HCT116 (cell line): ENCODE data around the gene ACP2. TPM values are rescaled to one million over a fixed set of nuclear protein-coding genes. Genes with fewer than 3 reads are reported as not detected.

Experiments
- ATAC-seq: fragments of 200-7000 bp; cut with Tn5 transposase; 2 replicates; pipeline ENCODE4 v1.9.1; 2020; ENCODE audit warnings: mild to moderate bottlenecking, moderate library complexity
- BruUV-seq: library from RNA; stranded (reverse); fragments of 400-500 nt; replicated peaks from 2 replicates; lab custom pipeline; 2021; lab: Mats Ljungman, UMichigan
- CTCF ChIA-PET: fragments of 300-600 bp; sonication (Branson Sonifier 250); formaldehyde crosslinking; loops from one replicate; lab custom pipeline; 2021; ENCODE audit warnings: antibody characterized with exemption; lab: Charles Lee
- POLR2A ChIA-PET: fragments of 300-600, 350-600 bp; sonication (Branson Sonifier 250); formaldehyde crosslinking; loops from one replicate; lab custom pipeline; 2021; ENCODE audit warnings: antibody characterized with exemption; lab: Charles Lee
- RAD21 ChIA-PET, 2 experiments: fragments of 300-600 bp; sonication (Branson Sonifier 250); formaldehyde crosslinking; loops; one replicate each; lab custom pipeline; 2023; ENCODE audit warnings: low total read pairs in 2 of 2; ENCODE audit not compliant: uncharacterized antibody in 2 of 2, unreplicated experiment in 2 of 2, low non-redundant PET in 1 of 2; lab: Charles Lee
- DNase-seq: peaks from one replicate; pipeline ENCODE4 v3.0.0-alpha.2; 2010; ENCODE audit warnings: low read depth, low spot score
- H2AFZ ChIP-seq: fragments of 200-600 bp; shearing (Covaris generic), sonication (generic); 2 replicates; pipeline ENCODE4 v1.6.1; 2017; ENCODE audit warnings: low read depth, mixed run types, mixed read lengths, antibody characterized with exemption, low read length; ENCODE audit not compliant: poor library complexity, severe bottlenecking
- H3K27ac ChIP-seq: 2 replicates; pipeline ENCODE4 v1.5.1; 2012; ENCODE audit warnings: low read depth, low read length
- H3K27me3 ChIP-seq: fragments of 200-600 bp; sonication (generic); 2 replicates; pipeline ENCODE4 v1.6.1; 2016; ENCODE audit warnings: mixed run types, low read length, mixed read lengths; ENCODE audit not compliant: insufficient read depth
- H3K36me3 ChIP-seq, 2 experiments: fragments of 200-500 bp in 1 of 2; fragments of 200-600 bp in 1 of 2; sonication (Bioruptor generic) in 1 of 2; sonication (generic) in 1 of 2; 2 replicates each; pipeline versions ENCODE4 v1.5.1 to v1.6.1; 2014 to 2016; ENCODE audit warnings: low read length in 2 of 2, inconsistent platforms in 1 of 2, mixed read lengths in 1 of 2, mixed run types in 1 of 2; ENCODE audit not compliant: insufficient read depth in 2 of 2, control insufficient read depth in 1 of 2
- H3K4me1 ChIP-seq, 2 experiments: fragments of 200-600 bp in 1 of 2; sonication (generic) in 1 of 2; 2 replicates each; pipeline versions ENCODE4 v1.5.1 to v1.6.1; 2012 to 2017; ENCODE audit warnings: low read length in 2 of 2, inconsistent platforms in 1 of 2, mild to moderate bottlenecking in 1 of 2, mixed read lengths in 1 of 2, mixed run types in 1 of 2, moderate library complexity in 1 of 2; ENCODE audit not compliant: insufficient read depth in 2 of 2, control insufficient read depth in 1 of 2
- H3K4me2 ChIP-seq: fragments of 200-600 bp; sonication (generic); 2 replicates; pipeline ENCODE4 v1.6.1; 2017; ENCODE audit warnings: mixed run types, low read length, mixed read lengths
- H3K4me3 ChIP-seq, 2 experiments: fragments of 200-600 bp in 1 of 2; sonication (generic) in 1 of 2; replicated peaks in 1 of 2; 2 replicates each; pipeline ENCODE4 v1.5.1; 2011 to 2016; ENCODE audit warnings: low read length in 2 of 2, control low read depth in 1 of 2, low read depth in 1 of 2, mild to moderate bottlenecking in 1 of 2, mixed read lengths in 1 of 2, mixed run types in 1 of 2
- H3K79me2 ChIP-seq: fragments of 200-600 bp; sonication (generic); 2 replicates; pipeline ENCODE4 v1.6.1; 2017; ENCODE audit warnings: mild to moderate bottlenecking, mixed run types, low read length, moderate library complexity, mixed read lengths; ENCODE audit not compliant: insufficient read depth
- H3K9ac ChIP-seq: fragments of 200-600 bp; sonication (generic); 2 replicates; pipeline ENCODE4 v1.6.1; 2016; ENCODE audit warnings: low read length, mixed read lengths
- H3K9me2 ChIP-seq: fragments of 200-600 bp; sonication (generic), shearing (Covaris generic); 2 replicates; pipeline ENCODE4 v1.6.1; 2017; ENCODE audit warnings: mixed run types, mild to moderate bottlenecking, moderate library complexity; ENCODE audit not compliant: insufficient read depth
- H3K9me3 ChIP-seq, 2 experiments: fragments of 200-500 bp in 1 of 2; fragments of 200-600 bp in 1 of 2; sonication (Bioruptor generic) in 1 of 2; sonication (generic) in 1 of 2; 2 replicates each; pipeline ENCODE4 v1.6.1; 2014 to 2017; ENCODE audit warnings: low read length in 2 of 2, mixed read lengths in 2 of 2, inconsistent platforms in 1 of 2, low read depth in 1 of 2, mild to moderate bottlenecking in 1 of 2, mixed run types in 1 of 2, moderate library complexity in 1 of 2; ENCODE audit not compliant: control insufficient read depth in 1 of 2, insufficient read depth in 1 of 2
- H4K20me1 ChIP-seq: fragments of 200-600 bp; sonication (generic), shearing (Covaris generic); 2 replicates; pipeline ENCODE4 v1.6.1; 2017; ENCODE audit warnings: mixed run types, mild to moderate bottlenecking, moderate library complexity; ENCODE audit not compliant: insufficient read depth
- ATF3 ChIP-seq: IDR thresholded peaks from 2 replicates; pipeline ENCODE4 v1.6.1; 2012
- CEBPB ChIP-seq: IDR thresholded peaks from 2 replicates; pipeline ENCODE4 v1.6.1; 2012; ENCODE audit warnings: low read depth
- EGR1 ChIP-seq: IDR thresholded peaks from 2 replicates; pipeline ENCODE4 v1.6.1; 2012; ENCODE audit warnings: low read depth
- ELF1 ChIP-seq: IDR thresholded peaks from 2 replicates; pipeline ENCODE4 v1.6.1; 2012; ENCODE audit warnings: low read depth, borderline replicate concordance
- EZH2 ChIP-seq: fragments of 200-600 bp; sonication (generic); IDR thresholded peaks from 2 replicates; pipeline ENCODE4 v1.6.1; 2017; ENCODE audit warnings: antibody characterized with exemption, mixed run types
- JUND ChIP-seq: IDR thresholded peaks from 2 replicates; pipeline ENCODE4 v1.6.1; 2012
- POLR2AphosphoS5 ChIP-seq: IDR thresholded peaks from 2 replicates; pipeline ENCODE4 v1.6.1; 2011; ENCODE audit warnings: mild to moderate bottlenecking, low read depth, low read length, moderate library complexity
- SIN3A ChIP-seq: IDR thresholded peaks from 2 replicates; pipeline ENCODE4 v1.6.1; 2012; ENCODE audit warnings: low read depth
- SRF ChIP-seq: IDR thresholded peaks from 2 replicates; pipeline ENCODE4 v1.6.1; 2012; ENCODE audit warnings: low read depth
- YY1 ChIP-seq: IDR thresholded peaks from 2 replicates; pipeline ENCODE4 v1.6.1; 2011; ENCODE audit warnings: low read length, low read depth, moderate library complexity, mild to moderate bottlenecking; ENCODE audit not compliant: insufficient replicate concordance; ENCODE audit errors: extremely low read depth
- ZFX ChIP-seq: fragments of 450-650 bp; IDR thresholded peaks from 2 replicates; pipeline ENCODE4 v1.6.1; 2017
- ZNF274 ChIP-seq: fragments of 200-500 bp; sonication (Bioruptor generic); IDR thresholded peaks from 2 replicates; pipeline ENCODE4 v1.6.1; 2014; ENCODE audit warnings: mild to moderate bottlenecking, low read depth, low read length, inconsistent platforms
- intact Hi-C: fragments of 100-400 bp; cut with micrococcal nuclease; formaldehyde crosslinking; loops from 2 replicates; pipeline ENCODE4 v1.10.0; 2022
- total RNA-seq: library from RNA; stranded (reverse); gene quantifications from one replicate; pipeline ENCODE4 v1.2.1, GENCODE V29; 2021; ENCODE audit not compliant: unreplicated experiment
- TF ChIP-seq, protein P1 (sequence below): IDR thresholded peaks from 2 replicates; pipeline ENCODE4 v1.6.1; 2011; ENCODE audit warnings: mild to moderate bottlenecking, low read length, moderate library complexity; ENCODE audit not compliant: insufficient replicate concordance; ENCODE audit errors: extremely low read depth
- TF ChIP-seq, protein P2 (sequence below): IDR thresholded peaks from 2 replicates; pipeline ENCODE4 v1.6.1; 2012
- TF ChIP-seq, protein P3 (sequence below), 3 experiments: fragments of 200-600 bp in 1 of 3; sonication (generic) in 1 of 3; IDR thresholded peaks in 2 of 3; conservative IDR thresholded peaks in 1 of 3; 2 replicates each; pipeline ENCODE4 v1.5.1; 2012 to 2017; ENCODE audit warnings: low read depth in 2 of 3, low read length in 2 of 3, antibody characterized with exemption in 1 of 3, borderline replicate concordance in 1 of 3, control low read depth in 1 of 3, mild to moderate bottlenecking in 1 of 3, mixed read lengths in 1 of 3, mixed run types in 1 of 3, moderate library complexity in 1 of 3; ENCODE audit not compliant: insufficient read depth in 1 of 3

ACP2 gene
- total RNA-seq, 1 experiment from 2014 or later = 21.5 TPM

DNA sequence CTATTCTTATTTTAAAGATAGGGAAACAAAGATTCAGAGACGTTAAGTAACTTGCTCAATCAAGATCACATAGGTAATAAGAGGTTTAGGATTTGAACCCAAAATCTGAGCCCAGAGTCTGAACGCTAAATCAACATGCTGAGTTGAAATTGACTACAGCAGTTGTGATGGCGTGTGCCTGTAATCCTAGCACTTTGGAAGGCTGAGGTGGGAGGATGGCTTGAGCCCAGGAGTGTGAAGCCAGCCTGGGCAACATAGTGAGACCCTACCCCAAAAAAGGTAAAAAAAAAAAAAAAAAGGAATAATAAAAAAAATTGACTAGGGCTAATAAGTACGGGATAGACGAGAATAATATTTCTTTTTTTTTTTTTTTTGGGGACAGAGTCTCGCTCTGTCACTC lies 7.8 kb upstream of the ACP2 start (continued):
- TF ChIP-seq, protein P1, sequence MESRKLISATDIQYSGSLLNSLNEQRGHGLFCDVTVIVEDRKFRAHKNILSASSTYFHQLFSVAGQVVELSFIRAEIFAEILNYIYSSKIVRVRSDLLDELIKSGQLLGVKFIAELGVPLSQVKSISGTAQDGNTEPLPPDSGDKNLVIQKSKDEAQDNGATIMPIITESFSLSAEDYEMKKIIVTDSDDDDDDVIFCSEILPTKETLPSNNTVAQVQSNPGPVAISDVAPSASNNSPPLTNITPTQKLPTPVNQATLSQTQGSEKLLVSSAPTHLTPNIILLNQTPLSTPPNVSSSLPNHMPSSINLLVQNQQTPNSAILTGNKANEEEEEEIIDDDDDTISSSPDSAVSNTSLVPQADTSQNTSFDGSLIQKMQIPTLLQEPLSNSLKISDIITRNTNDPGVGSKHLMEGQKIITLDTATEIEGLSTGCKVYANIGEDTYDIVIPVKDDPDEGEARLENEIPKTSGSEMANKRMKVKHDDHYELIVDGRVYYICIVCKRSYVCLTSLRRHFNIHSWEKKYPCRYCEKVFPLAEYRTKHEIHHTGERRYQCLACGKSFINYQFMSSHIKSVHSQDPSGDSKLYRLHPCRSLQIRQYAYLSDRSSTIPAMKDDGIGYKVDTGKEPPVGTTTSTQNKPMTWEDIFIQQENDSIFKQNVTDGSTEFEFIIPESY = no peak
- no peak for TF ChIP-seq ELF1
- no peak for TF ChIP-seq ZNF274
- no peak for TF ChIP-seq CEBPB
- TF ChIP-seq EGR1 = no peak
- TF ChIP-seq EZH2 = no peak
- no peak for TF ChIP-seq SRF
- TF ChIP-seq JUND = no peak
- TF ChIP-seq, protein P2, sequence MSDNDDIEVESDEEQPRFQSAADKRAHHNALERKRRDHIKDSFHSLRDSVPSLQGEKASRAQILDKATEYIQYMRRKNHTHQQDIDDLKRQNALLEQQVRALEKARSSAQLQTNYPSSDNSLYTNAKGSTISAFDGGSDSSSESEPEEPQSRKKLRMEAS = no peak

DNA sequence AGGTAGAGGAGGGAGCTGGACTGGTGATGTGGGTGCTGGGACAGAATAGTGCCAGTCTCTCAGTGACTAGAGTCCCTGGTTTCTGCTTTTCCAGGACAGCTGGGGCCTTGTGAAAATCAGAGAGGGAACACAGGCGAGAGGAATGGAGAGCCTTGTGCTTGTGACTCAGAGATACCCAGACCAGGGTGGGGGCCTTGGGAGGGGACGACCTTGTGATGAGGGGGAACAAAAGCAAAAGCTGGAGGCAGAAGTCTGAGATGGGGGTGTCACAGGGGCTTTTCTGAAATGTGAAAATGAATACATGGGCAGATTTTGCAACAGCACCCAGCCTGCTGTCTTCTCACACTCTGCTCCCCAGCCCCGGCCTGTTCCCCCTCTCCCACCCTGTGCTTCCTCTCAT lies 5.8 kb upstream of the ACP2 start:
- Histone ChIP-seq H3K9me3 (no peaks in the 10 kb centered on the region), H3K4me2 (no peak overlapping the region), H3K79me2 (peaks cover 13% of the 10 kb centered on the region), H3K4me1 (peaks cover 10 to 16% of the 10 kb centered on the region in 2 experiments), H4K20me1 (no peaks in the 10 kb centered on the region), H3K9me2 (no peaks in the 10 kb centered on the region), H3K27ac (no peak overlapping the region), H3K27me3 (no peaks in the 10 kb centered on the region), H3K4me3 (no peak overlapping the region), H2AFZ (no peak overlapping the region), H3K9ac (no peak overlapping the region), H3K36me3 (no peaks in the 10 kb centered on the region)
- BruUV-seq = no TSS peak
- ChIA-PET CTCF (no interaction called here), RAD21 (no interaction called here), POLR2A (no interaction called here)
- DNase-seq (no peak), ATAC-seq (no peak)
- intact Hi-C loops = loop anchor here (10.0 kb wide), 1 partner anchor 100 kb away; the partner anchor contains the start of gene MYBPC3
- no peak for TF ChIP-seq ZFX
- no peak for TF ChIP-seq ELF1
- TF ChIP-seq, protein P3, sequence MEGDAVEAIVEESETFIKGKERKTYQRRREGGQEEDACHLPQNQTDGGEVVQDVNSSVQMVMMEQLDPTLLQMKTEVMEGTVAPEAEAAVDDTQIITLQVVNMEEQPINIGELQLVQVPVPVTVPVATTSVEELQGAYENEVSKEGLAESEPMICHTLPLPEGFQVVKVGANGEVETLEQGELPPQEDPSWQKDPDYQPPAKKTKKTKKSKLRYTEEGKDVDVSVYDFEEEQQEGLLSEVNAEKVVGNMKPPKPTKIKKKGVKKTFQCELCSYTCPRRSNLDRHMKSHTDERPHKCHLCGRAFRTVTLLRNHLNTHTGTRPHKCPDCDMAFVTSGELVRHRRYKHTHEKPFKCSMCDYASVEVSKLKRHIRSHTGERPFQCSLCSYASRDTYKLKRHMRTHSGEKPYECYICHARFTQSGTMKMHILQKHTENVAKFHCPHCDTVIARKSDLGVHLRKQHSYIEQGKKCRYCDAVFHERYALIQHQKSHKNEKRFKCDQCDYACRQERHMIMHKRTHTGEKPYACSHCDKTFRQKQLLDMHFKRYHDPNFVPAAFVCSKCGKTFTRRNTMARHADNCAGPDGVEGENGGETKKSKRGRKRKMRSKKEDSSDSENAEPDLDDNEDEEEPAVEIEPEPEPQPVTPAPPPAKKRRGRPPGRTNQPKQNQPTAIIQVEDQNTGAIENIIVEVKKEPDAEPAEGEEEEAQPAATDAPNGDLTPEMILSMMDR (IDR thresholded peaks at IDR 0.05 in 2 of 3, conservative IDR thresholded peaks at IDR 0.05 in 1 of 3; ENCODE audit: borderline replicate concordance in 1 of 3, insufficient read depth in 1 of 3, low read depth in 2 of 3, low read length in 2 of 3) = no peak
- TF ChIP-seq, protein P1 = no peak
- no peak for TF ChIP-seq ATF3
- no peak for TF ChIP-seq YY1
- TF ChIP-seq SRF = no peak
- TF ChIP-seq SIN3A = no peak
- TF ChIP-seq POLR2AphosphoS5 = no peak
- TF ChIP-seq, protein P2 = no peak
